HL-60 (cell line): ENCODE data around the gene GRIK2.

ENCODE experiments used
- GABPA ChIP-seq: IDR thresholded peaks from 2 replicates; pipeline ENCODE4 v1.6.1; 2012; ENCODE audit warnings: low read depth
- TF ChIP-seq, protein P1 (sequence below): IDR thresholded peaks from one replicate; pipeline ENCODE4 v1.5.1; 2011; ENCODE audit warnings: low read length, control low read depth, inconsistent platforms; ENCODE audit not compliant: insufficient read depth

DNA sequence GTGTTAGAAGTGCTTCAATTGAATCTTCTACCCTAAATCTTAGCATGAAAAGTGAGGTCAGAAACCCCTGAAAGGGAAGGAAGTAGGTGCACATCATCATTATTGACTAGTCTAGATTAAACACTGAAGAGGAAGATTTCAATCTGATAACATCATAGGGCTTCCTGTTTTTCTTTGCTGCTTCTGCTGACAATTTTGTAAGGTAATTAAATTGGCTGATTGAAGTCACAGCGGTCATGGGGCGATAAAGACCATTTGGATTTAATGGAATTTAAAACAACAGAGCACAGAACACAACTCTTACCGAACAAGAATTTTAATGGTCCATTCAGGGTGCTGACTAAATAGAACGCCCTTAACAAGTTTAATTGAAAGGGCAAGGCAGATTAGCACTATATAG, 11.3 kb downstream of the GRIK2 start:
- TF ChIP-seq, protein P1, sequence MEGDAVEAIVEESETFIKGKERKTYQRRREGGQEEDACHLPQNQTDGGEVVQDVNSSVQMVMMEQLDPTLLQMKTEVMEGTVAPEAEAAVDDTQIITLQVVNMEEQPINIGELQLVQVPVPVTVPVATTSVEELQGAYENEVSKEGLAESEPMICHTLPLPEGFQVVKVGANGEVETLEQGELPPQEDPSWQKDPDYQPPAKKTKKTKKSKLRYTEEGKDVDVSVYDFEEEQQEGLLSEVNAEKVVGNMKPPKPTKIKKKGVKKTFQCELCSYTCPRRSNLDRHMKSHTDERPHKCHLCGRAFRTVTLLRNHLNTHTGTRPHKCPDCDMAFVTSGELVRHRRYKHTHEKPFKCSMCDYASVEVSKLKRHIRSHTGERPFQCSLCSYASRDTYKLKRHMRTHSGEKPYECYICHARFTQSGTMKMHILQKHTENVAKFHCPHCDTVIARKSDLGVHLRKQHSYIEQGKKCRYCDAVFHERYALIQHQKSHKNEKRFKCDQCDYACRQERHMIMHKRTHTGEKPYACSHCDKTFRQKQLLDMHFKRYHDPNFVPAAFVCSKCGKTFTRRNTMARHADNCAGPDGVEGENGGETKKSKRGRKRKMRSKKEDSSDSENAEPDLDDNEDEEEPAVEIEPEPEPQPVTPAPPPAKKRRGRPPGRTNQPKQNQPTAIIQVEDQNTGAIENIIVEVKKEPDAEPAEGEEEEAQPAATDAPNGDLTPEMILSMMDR = no peak
- no peak for TF ChIP-seq GABPA
